GM18511 (cell line): ENCODE results near the gene SMAD3.
A peak's percentile ranks its signal among the peaks of the same experiment; 100 is the strongest.

ENCODE experiments used
- ATAC-seq: cut with Tn5 transposase; IDR thresholded peaks from one replicate; pipeline ENCODE4 v1.9.1; 2021; ENCODE audit warnings: mild to moderate bottlenecking, moderate library complexity; ENCODE audit not compliant: unreplicated experiment

SMAD3 gene

GRCh38 chr15:67156834-67157233 lies 91.4 kb downstream of the SMAD3 start:
- ATAC-seq, result no peak

GRCh38 chr15:67157521-67158252 lies 92.3 kb downstream of the SMAD3 start:
- no peak for ATAC-seq

DNA sequence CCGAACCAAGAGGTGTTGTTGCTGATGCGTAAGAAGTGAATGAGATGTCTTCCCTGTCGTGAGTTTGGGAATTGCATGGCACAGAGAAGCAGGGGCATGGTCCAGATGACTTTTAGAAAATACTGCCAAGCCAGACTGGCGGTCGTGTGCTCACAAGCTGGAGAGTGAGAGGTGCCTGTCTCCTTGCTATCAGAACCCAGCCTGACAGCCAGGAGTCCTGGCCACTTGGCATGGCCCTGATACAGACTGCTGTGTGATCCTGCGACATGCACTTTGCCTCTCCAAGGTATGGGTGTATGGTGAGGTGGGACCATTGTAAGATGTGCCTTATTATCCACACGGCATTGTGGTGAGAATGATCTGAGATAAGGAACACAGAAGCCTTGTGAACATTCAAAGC lies 93.0 kb downstream of the SMAD3 start:
- no peak for ATAC-seq

GRCh38 chr15:67161412-67161811 lies 96.0 kb downstream of the SMAD3 start:
- ATAC-seq, result no peak

DNA sequence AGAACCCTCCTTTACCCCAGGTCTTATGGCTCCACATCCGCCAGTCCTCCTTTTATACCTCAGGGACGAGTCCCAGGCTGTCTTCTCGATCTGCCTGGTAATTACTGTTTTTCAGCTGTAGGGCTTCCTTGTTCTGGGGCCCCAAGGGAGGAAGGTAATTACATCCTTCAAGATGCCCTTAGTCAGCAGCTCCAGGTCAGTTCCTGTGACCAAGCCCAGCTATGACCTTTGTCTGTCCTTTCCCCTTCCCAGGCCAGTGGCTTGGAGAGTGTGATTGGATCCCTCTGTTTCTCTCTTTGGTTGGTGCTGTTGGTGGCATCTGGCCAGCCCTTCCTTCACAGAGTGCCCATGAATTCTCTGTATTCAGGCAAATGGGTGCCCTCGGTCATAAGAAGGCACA lies 96.5 kb downstream of the SMAD3 start:
- ATAC-seq, result no peak

DNA sequence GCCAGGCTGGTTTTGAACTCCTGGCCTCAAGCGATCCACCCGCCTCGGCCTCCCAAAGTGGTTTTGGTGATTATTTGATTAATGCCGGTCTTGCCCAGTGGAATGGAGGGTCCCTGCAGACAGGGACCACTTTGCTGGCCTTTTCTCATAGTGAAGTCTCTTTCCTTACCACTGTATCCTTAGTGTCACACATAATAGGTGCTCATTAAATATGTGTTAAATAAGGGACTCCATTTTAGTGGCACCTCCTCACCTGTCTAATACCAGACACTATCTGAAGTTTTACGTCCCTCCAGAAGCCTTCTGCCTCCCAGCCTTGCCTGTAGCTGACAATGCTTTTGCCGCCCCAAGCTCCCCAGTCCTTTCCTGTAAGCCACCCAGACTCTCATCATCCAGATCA lies 97.8 kb downstream of the SMAD3 start:
- no peak for ATAC-seq

- ATAC-seq, result no peak
These were observed 99.0 kb downstream of the SMAD3 start for GRCh38 chr15:67164401-67164791.

- no peak for ATAC-seq
These were observed 99.4 kb downstream of the SMAD3 start for GRCh38 chr15:67164811-67165253.

DNA sequence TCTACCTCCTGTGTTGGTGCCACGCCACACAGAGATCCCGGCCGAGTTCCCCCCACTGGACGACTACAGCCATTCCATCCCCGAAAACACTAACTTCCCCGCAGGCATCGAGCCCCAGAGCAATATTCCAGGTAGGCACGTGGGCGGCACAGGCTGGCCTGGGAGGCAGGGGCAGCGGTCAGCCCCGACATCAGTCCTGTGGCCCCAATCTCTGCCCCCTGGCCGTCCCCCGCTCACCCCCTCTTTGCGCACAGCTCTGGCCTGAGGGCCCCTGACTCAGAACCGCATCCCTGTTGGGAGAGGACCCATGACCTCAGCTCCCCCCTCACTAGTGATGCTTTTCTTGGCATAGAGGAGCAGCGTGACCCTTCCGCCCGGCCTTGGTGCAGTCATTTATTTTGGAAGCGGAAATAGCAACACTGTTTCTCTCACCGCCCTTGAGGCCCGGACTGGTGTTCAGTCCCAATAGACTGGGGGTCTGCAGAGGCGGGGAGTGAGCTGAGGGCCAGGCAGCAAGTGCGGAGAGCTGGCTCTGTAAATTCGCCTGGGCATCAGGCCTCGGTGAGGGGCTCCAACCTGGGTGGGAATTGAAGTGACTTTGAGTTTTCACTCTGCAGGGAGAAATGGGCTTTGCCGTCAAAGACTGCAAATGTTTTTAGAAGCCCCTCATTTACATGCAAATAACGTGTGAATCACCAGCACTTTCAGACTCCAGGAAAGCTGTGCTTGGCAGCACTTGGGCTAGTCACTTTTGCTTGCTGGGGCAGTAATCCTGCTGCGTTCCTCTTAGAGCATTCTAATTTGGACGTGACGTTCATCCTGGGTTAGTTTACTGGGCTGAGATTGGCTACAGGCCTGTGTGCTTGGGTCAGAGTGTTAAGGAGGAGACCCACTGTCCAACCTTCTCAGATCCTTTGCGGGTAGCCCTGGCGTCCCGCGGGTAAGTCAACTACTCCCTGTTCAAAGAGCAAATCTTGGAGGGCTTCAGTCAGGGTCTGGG lies 100.2 kb downstream of the SMAD3 start:
- ATAC-seq, result no peak

GRCh38 chr15:67166280-67167009 lies 101.0 kb downstream of the SMAD3 start:
- no peak for ATAC-seq

DNA sequence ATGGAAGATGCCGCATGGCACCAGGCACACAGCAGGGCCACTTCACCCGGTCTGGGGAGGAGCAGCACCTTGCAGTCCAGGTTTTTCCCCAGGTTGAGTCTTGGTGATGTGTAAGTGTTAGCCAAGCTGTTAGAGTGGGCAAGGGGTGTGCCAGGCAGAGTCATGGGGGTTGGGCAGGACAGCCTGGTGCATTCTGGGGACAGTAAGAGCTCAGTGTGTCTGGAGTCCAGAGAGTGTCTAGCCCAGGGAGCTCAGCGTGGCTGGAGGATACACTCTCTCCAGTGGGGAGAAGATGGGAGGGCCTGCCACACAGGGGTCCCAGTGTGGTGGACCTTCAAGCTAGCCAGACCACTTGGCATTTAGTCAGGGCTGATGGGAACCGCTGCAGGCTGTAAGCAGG lies 101.7 kb downstream of the SMAD3 start:
- ATAC-seq, result no peak

GRCh38 chr15:67168694-67169093 lies 103.3 kb downstream of the SMAD3 start:
- ATAC-seq, result no peak

DNA sequence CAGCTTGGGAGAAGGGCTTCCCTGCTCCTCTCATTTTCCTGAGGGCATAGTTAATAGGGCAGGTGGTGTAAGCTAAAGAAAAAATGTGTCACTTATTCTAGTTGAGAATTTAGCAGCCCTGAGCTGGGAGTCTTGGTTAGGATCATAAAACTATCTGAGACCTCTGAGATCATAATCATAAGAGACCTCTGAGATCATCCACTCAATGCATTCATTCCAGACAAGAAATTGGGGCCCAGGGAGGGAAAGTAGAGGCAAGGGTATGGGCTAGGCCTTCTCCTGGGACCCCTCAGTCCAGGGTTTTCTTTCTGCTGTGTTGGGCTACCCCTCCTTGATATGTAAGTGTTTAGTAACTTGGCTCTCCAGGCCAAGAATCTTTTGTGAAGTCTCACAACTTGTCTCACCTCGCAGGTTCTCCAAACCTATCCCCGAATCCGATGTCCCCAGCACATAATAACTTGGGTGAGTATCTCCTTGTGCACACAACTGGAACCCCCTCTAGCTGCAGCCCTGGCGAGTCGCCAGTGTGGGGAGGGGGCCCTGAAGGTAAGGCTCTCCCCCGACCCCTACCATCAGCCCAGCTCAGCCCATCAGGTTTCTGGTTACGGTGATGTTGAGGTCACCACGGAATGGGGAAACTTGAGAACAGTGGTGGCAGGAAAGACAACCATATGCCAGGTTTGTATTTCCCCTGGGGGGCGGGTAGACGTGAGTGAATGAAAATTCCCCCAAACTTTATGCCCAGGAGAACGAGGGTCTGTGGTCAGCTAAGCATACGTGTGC lies 104.9 kb downstream of the SMAD3 start:
- ATAC-seq, result no peak

- ATAC-seq, result no peak
These were observed 106.1 kb downstream of the SMAD3 start for GRCh38 chr15:67171471-67171870.

GRCh38 chr15:67172172-67172571 lies 106.8 kb downstream of the SMAD3 start:
- no peak for ATAC-seq

DNA sequence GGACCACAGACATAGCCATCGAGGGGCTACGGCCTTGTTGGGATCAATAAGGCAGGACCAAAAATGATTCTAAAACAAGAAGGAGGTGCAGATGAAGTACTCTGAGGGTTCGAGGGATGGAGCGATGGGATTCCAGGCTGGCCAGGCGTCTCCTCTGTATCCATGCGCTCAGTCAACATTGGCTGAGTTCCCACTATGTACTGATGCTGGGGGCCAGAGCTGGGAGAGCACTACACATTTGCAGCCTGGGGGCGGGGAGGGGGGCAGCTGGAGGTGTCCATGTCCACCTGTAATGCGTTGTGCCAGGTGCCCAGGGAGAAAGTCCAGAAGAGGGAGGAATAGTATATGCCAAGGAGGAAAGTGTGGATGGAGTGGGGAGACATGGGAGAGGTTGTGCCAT lies 107.6 kb downstream of the SMAD3 start:
- ATAC-seq, result no peak

DNA sequence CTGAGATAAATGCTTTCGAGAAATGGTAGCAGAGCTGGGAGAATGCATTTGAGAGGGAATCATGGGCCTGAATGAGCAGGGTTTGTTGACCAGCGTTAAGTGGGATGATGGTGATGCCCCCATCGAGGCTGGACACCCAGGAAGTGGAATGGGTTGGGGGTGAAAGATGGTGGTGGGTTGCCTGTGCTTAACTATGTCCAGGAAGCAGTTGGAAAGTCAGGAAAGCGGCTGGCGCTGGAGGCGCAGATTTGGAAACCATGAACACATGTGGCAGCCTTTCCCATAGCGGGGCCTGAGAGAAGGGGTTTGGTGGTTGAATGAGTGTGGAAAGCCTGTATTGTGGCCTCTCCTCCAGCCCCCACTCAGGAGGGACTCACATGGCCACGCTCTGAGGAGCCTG lies 108.4 kb downstream of the SMAD3 start:
- ATAC-seq, result no peak

DNA sequence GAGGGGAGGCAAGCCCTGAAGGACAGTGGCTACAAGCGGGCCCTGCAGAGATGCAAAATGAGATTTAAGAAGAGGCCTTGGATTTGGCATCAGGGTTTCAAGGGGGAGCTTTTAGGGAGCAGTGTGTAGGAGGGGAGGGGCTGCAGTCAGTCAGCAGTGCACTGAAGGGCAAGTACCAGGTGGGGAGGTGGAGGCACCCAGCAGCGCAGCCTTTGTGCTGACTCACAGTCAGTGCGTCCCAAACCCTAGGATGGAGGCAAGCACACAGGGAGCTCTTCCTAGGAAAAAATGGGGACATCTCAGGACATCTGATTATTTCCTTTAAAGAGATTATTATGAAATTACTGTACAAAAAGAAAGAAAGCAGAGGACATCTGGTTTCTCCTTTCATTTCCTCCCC lies 109.0 kb downstream of the SMAD3 start:
- ATAC-seq, result no peak

DNA sequence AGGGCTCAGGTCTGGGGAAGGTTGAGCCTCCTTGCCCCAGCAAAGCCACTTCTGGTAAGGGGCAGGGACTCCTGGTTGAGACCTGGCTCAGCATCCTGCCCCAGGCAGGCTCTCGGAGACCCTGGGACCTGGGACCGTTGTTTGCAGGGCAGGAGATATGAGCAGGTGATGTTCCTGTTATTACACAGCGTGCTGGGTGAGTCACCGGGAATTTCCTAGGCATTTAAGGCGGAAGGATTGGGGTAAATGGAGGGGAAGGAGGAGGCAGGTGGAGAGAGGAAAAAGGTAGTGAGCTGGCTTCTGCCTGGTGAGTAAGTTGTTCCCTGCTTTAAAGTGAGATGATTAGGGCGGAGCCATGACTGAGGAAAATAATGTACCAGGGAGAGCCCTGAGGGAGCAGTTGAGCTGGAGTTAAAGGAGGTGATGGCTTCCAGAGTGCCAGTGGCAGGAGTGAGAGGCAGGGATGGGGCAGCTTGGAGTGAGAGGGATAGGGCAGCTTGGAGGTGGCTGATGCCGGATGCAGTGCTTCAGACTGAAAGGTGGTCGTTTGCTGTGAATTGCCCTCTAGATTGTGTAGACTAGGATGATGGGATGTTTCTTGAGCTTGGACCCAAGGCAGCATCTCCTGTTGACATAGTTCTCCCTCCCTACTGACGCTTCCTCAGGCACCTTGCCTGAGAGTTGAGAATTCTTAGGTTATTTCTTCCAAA lies 109.6 kb downstream of the SMAD3 start:
- ATAC-seq, result no peak

DNA sequence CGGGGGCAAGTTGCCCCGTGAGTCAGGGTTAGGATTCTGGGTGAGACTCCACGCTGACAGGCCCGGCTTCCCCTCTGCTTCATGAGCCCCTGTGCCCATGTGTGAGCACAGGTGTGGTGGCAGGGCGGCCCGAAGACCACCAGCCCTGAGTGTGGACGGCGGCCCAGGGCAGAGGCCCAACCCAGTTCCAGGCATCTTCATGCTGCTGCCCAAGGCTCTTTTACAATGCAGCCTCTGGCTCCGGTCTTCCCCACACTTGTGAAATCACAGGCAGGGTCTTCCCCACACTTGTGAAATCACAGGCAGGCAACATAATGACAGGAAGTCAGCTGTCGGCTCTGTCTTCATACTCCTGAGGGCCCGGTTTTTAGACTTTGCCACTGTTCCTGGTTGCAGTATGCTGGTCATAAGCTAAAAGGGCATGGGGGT lies 110.3 kb downstream of the SMAD3 start:
- peak; percentile 52 for ATAC-seq
